Measurements from ENCODE around the gene OTOG.

Gene OTOG

GRCh38 chr11:17651681-17652080 lies 104.6 kb downstream of the OTOG start:
- FAIRE-seq: no peak

- no peak for FAIRE-seq
Measured at GRCh38 chr11:17652556-17652955, 105.5 kb downstream of the OTOG start.

- FAIRE-seq: no peak
Measured at GRCh38 chr11:17653611-17654010, 106.6 kb downstream of the OTOG start.

- no peak for FAIRE-seq
Measured at GRCh38 chr11:17655682-17656081, 108.6 kb downstream of the OTOG start.

GRCh38 chr11:17658211-17658610 lies 111.2 kb downstream of the OTOG start:
- FAIRE-seq: no peak

GRCh38 chr11:17668166-17668565 lies 121.1 kb downstream of the OTOG start:
- FAIRE-seq: no peak

GRCh38 chr11:17672469-17672868 lies 125.4 kb downstream of the OTOG start:
- no peak for FAIRE-seq

GRCh38 chr11:17673951-17674350 lies 126.9 kb downstream of the OTOG start:
- no peak for FAIRE-seq

- FAIRE-seq: no peak
Measured at GRCh38 chr11:17682848-17683247, 135.8 kb downstream of the OTOG start.

GRCh38 chr11:17683377-17684161 lies 136.5 kb downstream of the OTOG start:
- FAIRE-seq: no peak

GRCh38 chr11:17684550-17684949 lies 137.5 kb downstream of the OTOG start:
- no peak for FAIRE-seq

- no peak for FAIRE-seq
Measured at GRCh38 chr11:17686231-17686980, 139.3 kb downstream of the OTOG start.

GRCh38 chr11:17687946-17688670 lies 141.0 kb downstream of the OTOG start:
- no peak for FAIRE-seq

- no peak for FAIRE-seq
Measured at GRCh38 chr11:17691550-17691949, 144.5 kb downstream of the OTOG start.

GRCh38 chr11:17691976-17692375 lies 144.9 kb downstream of the OTOG start:
- FAIRE-seq: no peak

- FAIRE-seq: no peak
Measured at GRCh38 chr11:17692931-17693330, 145.9 kb downstream of the OTOG start.

GRCh38 chr11:17693531-17693930 lies 146.5 kb downstream of the OTOG start:
- no peak for FAIRE-seq

GRCh38 chr11:17694494-17695110 lies 147.5 kb downstream of the OTOG start:
- FAIRE-seq: no peak

GRCh38 chr11:17695454-17696441 lies 148.7 kb downstream of the OTOG start:
- FAIRE-seq: no peak

GRCh38 chr11:17696741-17697140 lies 149.7 kb downstream of the OTOG start:
- no peak for FAIRE-seq

Measured in colon (tissue), 2 donors.